Keratinocyte (primary cell): ENCODE results near the gene CUEDC1. TPM values are rescaled to one million over a fixed set of nuclear protein-coding genes. Genes with fewer than 3 reads are reported as not detected.

ENCODE experiments used
- DNase-seq: peaks from one replicate; pipeline ENCODE4 v3.0.0-alpha.2; 2011; ENCODE audit warnings: low read depth, missing footprints, low spot score
- FAIRE-seq: peaks from 2 replicates; lab custom pipeline; 2011; peaks lifted over from hg19 to GRCh38; lab: Jason Lieb, UNC
- H2AFZ ChIP-seq: 2 replicates; pipeline ENCODE4 v1.6.0; 2012; ENCODE audit warnings: low read length, control low read depth, inconsistent platforms; ENCODE audit not compliant: control insufficient read depth
- H3K27ac ChIP-seq: 2 replicates; pipeline ENCODE4 v1.5.1; 2011; ENCODE audit warnings: low read length; ENCODE audit not compliant: control insufficient read depth, insufficient read depth
- H3K27me3 ChIP-seq: 3 replicates; pipeline ENCODE4 v1.6.0; 2011; ENCODE audit warnings: low read length; ENCODE audit not compliant: control insufficient read depth, insufficient read depth; ENCODE audit errors: extremely low read depth
- H3K36me3 ChIP-seq, 2 experiments: 2 replicates in 1 of 2; 3 replicates in 1 of 2; pipeline ENCODE4 v1.5.1; 2011; ENCODE audit warnings: low read length in 2 of 2, mild to moderate bottlenecking in 1 of 2; ENCODE audit not compliant: control insufficient read depth in 2 of 2, insufficient read depth in 2 of 2; ENCODE audit errors: extremely low read depth in 1 of 2
- H3K4me1 ChIP-seq: 3 replicates; pipeline ENCODE4 v1.5.1; 2011; ENCODE audit warnings: low read length; ENCODE audit not compliant: control insufficient read depth, insufficient read depth; ENCODE audit errors: extremely low read depth
- H3K4me2 ChIP-seq: 3 replicates; pipeline ENCODE4 v1.6.0; 2011; ENCODE audit warnings: low read depth, low read length; ENCODE audit not compliant: control insufficient read depth, insufficient read depth; ENCODE audit errors: extremely low read depth
- H3K4me3 ChIP-seq, 3 experiments: fragments of 200-600 bp in 1 of 3; sonication (generic) in 1 of 3; 2 replicates in 2 of 3; 3 replicates in 1 of 3; pipeline ENCODE4 v1.5.1; 2011 to 2016; ENCODE audit warnings: low read length in 3 of 3, mild to moderate bottlenecking in 3 of 3, control low read depth in 2 of 3, inconsistent platforms in 1 of 3, low read depth in 1 of 3, mixed read lengths in 1 of 3, mixed run types in 1 of 3, moderate library complexity in 1 of 3; ENCODE audit not compliant: control insufficient read depth in 2 of 3, insufficient read depth in 2 of 3; ENCODE audit errors: extremely low read depth in 1 of 3
- H3K79me2 ChIP-seq: 2 replicates; pipeline ENCODE4 v1.6.0; 2012; ENCODE audit warnings: low read length; ENCODE audit not compliant: control insufficient read depth, insufficient read depth
- H3K9ac ChIP-seq: 3 replicates; pipeline ENCODE4 v1.6.0; 2011; ENCODE audit warnings: low read length; ENCODE audit not compliant: control insufficient read depth, insufficient read depth; ENCODE audit errors: extremely low read depth
- H3K9me1 ChIP-seq: 3 replicates; pipeline ENCODE4 v1.6.0; 2011; ENCODE audit warnings: low read length; ENCODE audit not compliant: control insufficient read depth, insufficient read depth; ENCODE audit errors: extremely low read depth
- H3K9me3 ChIP-seq: 2 replicates; pipeline ENCODE4 v1.5.1; 2012; ENCODE audit warnings: low read depth, low read length; ENCODE audit not compliant: control insufficient read depth
- H4K20me1 ChIP-seq: 3 replicates; pipeline ENCODE4 v1.6.0; 2011; ENCODE audit warnings: low read length; ENCODE audit not compliant: control insufficient read depth, insufficient read depth; ENCODE audit errors: extremely low read depth
- CTCF ChIP-seq, 3 experiments: IDR thresholded peaks in 1 of 3; conservative IDR thresholded peaks in 1 of 3; optimal IDR thresholded peaks in 1 of 3; 2 replicates in 2 of 3; 3 replicates in 1 of 3; pipeline versions ENCODE3 to v1.5.1; 2011; ENCODE audit warnings: low read length in 3 of 3, mild to moderate bottlenecking in 3 of 3, moderate library complexity in 2 of 3, control low read depth in 1 of 3, inconsistent platforms in 1 of 3; ENCODE audit not compliant: insufficient read depth in 2 of 3; ENCODE audit errors: extremely low read depth in 1 of 3
- EZH2 ChIP-seq: IDR thresholded peaks from one replicate; pipeline ENCODE4 v1.6.1; 2012; ENCODE audit warnings: inconsistent platforms, mild to moderate bottlenecking, low read length, moderate library complexity
- dilution Hi-C: fragments of 300-500 bp; cut with MboI; formaldehyde crosslinking; loops from one replicate; pipeline ENCODE4 v1.7.0; 2020; ENCODE audit warnings: low sequenced_read_pairs; ENCODE audit not compliant: extremely low pct_ligation_motif_present
- polyA plus RNA-seq, 5 experiments: library from polyadenylated mRNA; depleted of rRNA in 3 of 5; stranded (reverse) in 3 of 5; stranded (forward) in 1 of 5; unstranded in 1 of 5; fragments of >200 nt; gene quantifications; 1 replicate in 1 of 5; 2 replicates in 3 of 5; 3 replicates in 1 of 5; pipeline versions ENCODE4 v1.2.1 to v1.2.3, GENCODE V29; 2011 to 2012; ENCODE audit warnings: missing spikeins in 2 of 5, low read depth in 1 of 5, low replicate concordance in 1 of 5

Gene CUEDC1
- polyA plus RNA-seq, 1 donor (not counting 4 experiments of a cell fraction or from before 2014, with no cell fraction given): 12.9 TPM

DNA sequence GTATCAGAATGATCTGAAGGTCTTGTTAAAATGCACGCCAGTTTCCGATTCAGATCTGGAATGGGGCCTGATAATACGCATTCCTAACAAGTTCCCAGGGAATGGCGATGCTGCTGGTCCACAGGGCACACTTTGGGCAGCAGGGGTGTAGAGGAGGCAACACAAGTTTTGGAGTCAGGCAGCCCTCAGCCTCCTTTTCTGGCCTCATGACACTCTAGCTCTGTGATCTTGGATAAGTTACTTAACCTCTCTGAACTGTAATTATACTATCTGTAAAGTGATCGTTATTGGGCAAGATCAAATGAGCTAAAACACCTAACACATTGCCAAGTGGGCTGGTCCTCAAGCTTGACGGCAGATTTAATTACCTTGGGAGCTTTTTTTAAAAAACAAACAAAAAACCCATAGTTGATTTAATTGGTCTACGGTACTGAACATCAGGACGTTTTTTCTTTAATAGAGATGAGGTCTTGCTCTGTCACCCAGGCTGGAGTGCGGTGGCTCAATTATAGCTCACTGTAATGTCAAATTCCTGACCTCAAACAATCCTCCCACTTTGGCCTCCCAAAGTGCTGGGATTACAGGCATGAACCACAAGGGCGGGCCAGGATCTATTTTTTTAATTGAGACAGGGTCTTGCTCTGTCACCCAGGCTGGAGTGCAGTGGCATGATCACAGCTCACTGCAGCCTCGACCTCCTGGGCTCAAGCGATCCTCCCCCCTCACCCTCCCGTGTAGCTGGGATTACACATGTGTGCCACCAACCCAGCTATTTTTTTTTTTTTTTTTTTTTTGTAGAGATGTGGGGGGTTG is 95.4 kb downstream of the CUEDC1 start:
- H3K4me3 ChIP-seq: no peak overlapping the region
- H3K4me1 ChIP-seq: peaks cover 18% of the 10 kb centered on the region
- FAIRE-seq (no peak), DNase-seq (no peak)
- dilution Hi-C loops: no loop called here
- no peak overlapping the region for H3K27ac ChIP-seq
- peaks cover 0 to 1% of the 10 kb centered on the region in 2 experiments for H3K36me3 ChIP-seq
- no peak overlapping the region for H3K9ac ChIP-seq
- no peaks in the 10 kb centered on the region for H4K20me1 ChIP-seq
- H2AFZ ChIP-seq: no peak overlapping the region
- no peaks in the 10 kb centered on the region for H3K9me3 ChIP-seq
- H3K9me1 ChIP-seq: no peaks in the 10 kb centered on the region
- TF ChIP-seq CTCF (optimal IDR thresholded peaks at IDR 0.05 in 1 of 3, IDR thresholded peaks at IDR 0.05 in 1 of 3, conservative IDR thresholded peaks at IDR 0.05 in 1 of 3; ENCODE audit: extremely low read depth in 1 of 3, insufficient read depth in 2 of 3, low read length in 3 of 3) (no peak), EZH2 (no peak)
- H3K79me2 ChIP-seq: no peaks in the 10 kb centered on the region
- no peak overlapping the region for H3K4me2 ChIP-seq
- H3K27me3 ChIP-seq: no peaks in the 10 kb centered on the region

DNA sequence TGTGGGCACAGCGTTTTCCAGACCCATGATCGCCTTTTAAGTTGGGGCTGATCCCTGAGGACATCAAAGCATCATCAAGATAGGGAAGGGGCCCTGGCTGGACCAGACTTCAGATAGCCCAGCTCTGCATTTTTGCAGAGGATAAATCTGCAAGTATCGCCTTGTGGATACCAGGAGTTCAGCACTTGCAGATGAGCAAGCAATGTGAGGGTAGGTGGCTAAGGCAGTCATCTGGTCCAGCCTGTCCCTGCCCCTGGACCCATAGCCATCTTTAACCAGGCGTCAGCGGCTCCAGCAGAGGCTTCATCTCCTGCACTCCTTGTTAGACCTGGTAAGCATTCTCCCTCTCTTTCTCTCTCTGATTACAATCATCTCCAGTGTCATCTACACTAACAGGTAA is 96.4 kb downstream of the CUEDC1 start:
- no peaks in the 10 kb centered on the region for H4K20me1 ChIP-seq
- no peaks in the 10 kb centered on the region for H3K27me3 ChIP-seq
- no peak overlapping the region for H3K9ac ChIP-seq
- no peak for DNase-seq
- no peak overlapping the region for H3K4me3 ChIP-seq
- H2AFZ ChIP-seq: no peak overlapping the region
- H3K4me2 ChIP-seq: no peak overlapping the region
- H3K4me1 ChIP-seq: peaks cover 18% of the 10 kb centered on the region
- H3K9me1 ChIP-seq: no peaks in the 10 kb centered on the region
- H3K36me3 ChIP-seq: peaks cover 0 to 1% of the 10 kb centered on the region in 2 experiments
- H3K79me2 ChIP-seq: no peaks in the 10 kb centered on the region
- TF ChIP-seq CTCF (optimal IDR thresholded peaks at IDR 0.05 in 1 of 3, IDR thresholded peaks at IDR 0.05 in 1 of 3, conservative IDR thresholded peaks at IDR 0.05 in 1 of 3; ENCODE audit: extremely low read depth in 1 of 3, insufficient read depth in 2 of 3, low read length in 3 of 3): no peak
- no peak for TF ChIP-seq EZH2
- no peak for FAIRE-seq
- H3K27ac ChIP-seq: no peak overlapping the region
- no peaks in the 10 kb centered on the region for H3K9me3 ChIP-seq
- dilution Hi-C loops: no loop called here
